ENCODE measurements around the gene MACROD2.

MACROD2 gene

GRCh38 chr20:15154070-15154469, 1158.8 kb downstream of the MACROD2 start:
- Histone ChIP-seq H3K9me3 (no peaks in the 10 kb centered on the region), H3K36me3 (no peaks in the 10 kb centered on the region), H3K27me3 (no peaks in the 10 kb centered on the region), H3K27ac (no peak overlapping the region), H3K4me3 (ENCODE audit: low read depth in 1 of 2, low read length in 1 of 2) (no peak overlapping the region), H3K4me1 (ENCODE audit: control insufficient read depth in 1 of 2, insufficient read depth in 1 of 2, low read depth in 1 of 2, low read length in 1 of 2) (no peaks in the 10 kb centered on the region)
- TF ChIP-seq, protein P1, sequence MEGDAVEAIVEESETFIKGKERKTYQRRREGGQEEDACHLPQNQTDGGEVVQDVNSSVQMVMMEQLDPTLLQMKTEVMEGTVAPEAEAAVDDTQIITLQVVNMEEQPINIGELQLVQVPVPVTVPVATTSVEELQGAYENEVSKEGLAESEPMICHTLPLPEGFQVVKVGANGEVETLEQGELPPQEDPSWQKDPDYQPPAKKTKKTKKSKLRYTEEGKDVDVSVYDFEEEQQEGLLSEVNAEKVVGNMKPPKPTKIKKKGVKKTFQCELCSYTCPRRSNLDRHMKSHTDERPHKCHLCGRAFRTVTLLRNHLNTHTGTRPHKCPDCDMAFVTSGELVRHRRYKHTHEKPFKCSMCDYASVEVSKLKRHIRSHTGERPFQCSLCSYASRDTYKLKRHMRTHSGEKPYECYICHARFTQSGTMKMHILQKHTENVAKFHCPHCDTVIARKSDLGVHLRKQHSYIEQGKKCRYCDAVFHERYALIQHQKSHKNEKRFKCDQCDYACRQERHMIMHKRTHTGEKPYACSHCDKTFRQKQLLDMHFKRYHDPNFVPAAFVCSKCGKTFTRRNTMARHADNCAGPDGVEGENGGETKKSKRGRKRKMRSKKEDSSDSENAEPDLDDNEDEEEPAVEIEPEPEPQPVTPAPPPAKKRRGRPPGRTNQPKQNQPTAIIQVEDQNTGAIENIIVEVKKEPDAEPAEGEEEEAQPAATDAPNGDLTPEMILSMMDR (IDR thresholded peaks at IDR 0.05): no peak

DNA sequence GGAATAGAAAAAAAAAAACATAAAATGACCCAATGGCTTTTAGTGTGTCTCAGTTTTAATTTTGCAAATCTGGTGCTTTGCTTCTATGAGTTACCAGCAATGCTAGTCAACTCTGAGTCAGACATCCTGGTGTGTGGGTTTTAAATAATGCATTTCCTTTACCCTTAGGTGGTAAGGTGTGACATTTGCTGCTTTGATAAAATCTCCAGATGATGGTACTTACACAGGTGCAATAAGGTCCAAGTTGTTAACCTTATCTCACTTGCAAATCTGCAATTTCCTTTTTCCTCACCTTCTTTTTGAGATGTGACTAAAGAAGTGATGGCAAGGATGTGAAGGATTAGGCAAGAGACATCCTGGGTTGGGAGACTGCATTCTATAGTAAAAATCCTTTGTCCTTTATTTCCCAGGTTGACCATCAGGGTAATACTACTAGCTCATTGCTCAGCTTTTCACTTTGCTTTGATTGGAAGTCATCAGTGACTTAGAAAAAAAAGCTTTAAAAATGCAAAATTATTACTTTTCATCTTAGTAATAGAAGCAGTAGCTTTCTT, 1160.6 kb downstream of the MACROD2 start:
- H3K36me3 ChIP-seq: no peaks in the 10 kb centered on the region
- no peak overlapping the region for H3K4me3 ChIP-seq (ENCODE audit: low read depth in 1 of 2, low read length in 1 of 2)
- H3K27ac ChIP-seq: no peak overlapping the region
- TF ChIP-seq, protein P1 (IDR thresholded peaks at IDR 0.05): no peak
- no peaks in the 10 kb centered on the region for H3K4me1 ChIP-seq (ENCODE audit: control insufficient read depth in 1 of 2, insufficient read depth in 1 of 2, low read depth in 1 of 2, low read length in 1 of 2)
- H3K27me3 ChIP-seq: no peaks in the 10 kb centered on the region
- no peaks in the 10 kb centered on the region for H3K9me3 ChIP-seq

DNA sequence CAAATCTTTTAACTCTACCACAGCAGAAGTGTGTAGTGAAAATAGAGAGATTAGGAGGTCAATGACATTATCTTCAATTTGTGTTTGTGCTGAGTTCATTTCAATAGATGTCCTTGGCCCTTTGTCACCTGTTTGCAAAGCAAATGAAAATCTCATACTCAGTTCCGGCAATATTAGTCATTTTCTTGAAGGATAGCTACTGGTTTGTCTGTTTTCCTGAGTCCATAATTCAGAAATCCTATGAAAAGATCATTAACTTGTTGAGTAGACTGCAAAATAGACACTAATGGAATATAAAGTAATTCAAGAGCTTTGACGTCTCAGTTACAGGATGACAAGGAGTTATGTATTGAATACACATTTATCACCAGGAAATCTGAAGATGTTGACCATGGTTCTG, 1163.2 kb downstream of the MACROD2 start:
- H3K27me3 ChIP-seq: no peaks in the 10 kb centered on the region
- no peaks in the 10 kb centered on the region for H3K4me1 ChIP-seq (ENCODE audit: control insufficient read depth in 1 of 2, insufficient read depth in 1 of 2, low read depth in 1 of 2, low read length in 1 of 2)
- TF ChIP-seq, protein P1 (IDR thresholded peaks at IDR 0.05): no peak
- H3K9me3 ChIP-seq: no peaks in the 10 kb centered on the region
- H3K36me3 ChIP-seq: no peaks in the 10 kb centered on the region
- H3K4me3 ChIP-seq (ENCODE audit: low read depth in 1 of 2, low read length in 1 of 2): no peak overlapping the region
- H3K27ac ChIP-seq: no peak overlapping the region

- no peaks in the 10 kb centered on the region for H3K27me3 ChIP-seq
- H3K27ac ChIP-seq: no peak overlapping the region
- H3K36me3 ChIP-seq: no peaks in the 10 kb centered on the region
- TF ChIP-seq, protein P1 (IDR thresholded peaks at IDR 0.05): no peak
- H3K4me3 ChIP-seq (ENCODE audit: low read depth in 1 of 2, low read length in 1 of 2): no peak overlapping the region
- H3K9me3 ChIP-seq: no peaks in the 10 kb centered on the region
- H3K4me1 ChIP-seq (ENCODE audit: control insufficient read depth in 1 of 2, insufficient read depth in 1 of 2, low read depth in 1 of 2, low read length in 1 of 2): no peaks in the 10 kb centered on the region
Measured at GRCh38 chr20:15162079-15162647, 1166.8 kb downstream of the MACROD2 start.

DNA sequence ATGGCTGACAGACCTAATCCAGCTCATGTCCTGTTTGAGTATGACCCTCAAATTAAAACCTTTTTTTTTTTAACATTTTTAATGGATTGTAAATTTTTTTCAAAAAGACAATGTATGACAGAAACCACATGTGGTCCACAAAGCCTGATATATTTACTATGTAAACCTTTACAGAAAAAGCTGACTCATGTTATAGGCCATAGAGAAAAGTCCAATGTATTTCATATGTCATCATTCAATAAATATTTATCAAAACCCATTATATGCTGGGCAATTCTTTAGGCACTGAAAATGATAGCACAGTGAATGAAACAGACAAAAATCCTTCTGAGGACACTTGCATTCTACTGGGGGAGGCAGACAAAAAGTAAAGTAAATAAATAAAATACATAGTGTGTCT, 1168.3 kb downstream of the MACROD2 start:
- TF ChIP-seq, protein P1 (IDR thresholded peaks at IDR 0.05): no peak
- H3K9me3 ChIP-seq: no peaks in the 10 kb centered on the region
- H3K4me3 ChIP-seq (ENCODE audit: low read depth in 1 of 2, low read length in 1 of 2): no peak overlapping the region
- H3K27me3 ChIP-seq: no peaks in the 10 kb centered on the region
- H3K36me3 ChIP-seq: no peaks in the 10 kb centered on the region
- H3K27ac ChIP-seq: no peak overlapping the region
- no peaks in the 10 kb centered on the region for H3K4me1 ChIP-seq (ENCODE audit: control insufficient read depth in 1 of 2, insufficient read depth in 1 of 2, low read depth in 1 of 2, low read length in 1 of 2)
